Pancreas (tissue), 10 donors: ENCODE measurements around the gene TXNDC2. TPM values are rescaled to one million over a fixed set of nuclear protein-coding genes. Genes with fewer than 3 reads are reported as not detected.

Experiments used
- ATAC-seq, 4 donors: fragments of 200-7000 bp; cut with Tn5 transposase; one replicate each; pipeline versions ENCODE4 v1.8.0 to v1.9.1; 2020; ENCODE audit warnings: mild to moderate bottlenecking in 4 of 4, moderate library complexity in 4 of 4
- DNase-seq, 6 donors: peaks; one replicate each; pipeline ENCODE4 v3.0.0-alpha.2; 2020
- FAIRE-seq: peaks from 2 replicates; lab custom pipeline; 2012; peaks lifted over from hg19 to GRCh38; lab: Jason Lieb, UNC
- H3K27ac ChIP-seq, 4 donors: fragments of 200-600 bp; sonication (generic); 1 replicate in 3 of 4; 2 replicates in 1 of 4; pipeline versions ENCODE4 v1.5.0 to v1.8.0; 2020
- H3K27me3 ChIP-seq, 4 donors: fragments of 200-600 bp; one replicate each; pipeline ENCODE4 v1.8.0; 2021
- H3K36me3 ChIP-seq, 3 donors: fragments of 200-600 bp; sonication (generic) in 1 of 3; one replicate each; pipeline versions ENCODE4 v1.5.0 to v1.8.0; 2020 to 2021
- H3K4me1 ChIP-seq, 3 donors: fragments of 200-600 bp; one replicate each; pipeline ENCODE4 v1.8.0; 2021
- H3K4me3 ChIP-seq, 4 donors: fragments of 200-600 bp; sonication (generic) in 2 of 4; one replicate each; pipeline versions ENCODE4 v1.5.0 to v1.8.0; 2020 to 2021
- H3K9me3 ChIP-seq, 4 donors: fragments of 200-600 bp; one replicate each; pipeline ENCODE4 v1.8.0; 2021
- CTCF ChIP-seq, 4 donors: fragments of 200-600 bp; sonication (generic) in 3 of 4; IDR thresholded peaks; one replicate each; pipeline versions ENCODE4 v1.5.0 to v1.8.0; 2021; ENCODE audit warnings: antibody characterized with exemption in 4 of 4
- WGBS, 2 donors: extraction: QIAGEN DNeasy Blood & Tissue Kit; methylation state at CpG; one replicate each; pipeline ENCODE4 v1.1.7; 2013; 5-methylcytosine and 5-hydroxymethylcytosine counted together
- intact Hi-C, 3 donors: fragments of 100-400 bp; cut with DNase I; formaldehyde crosslinking; loops; one replicate each; pipeline versions ENCODE4 v1.11.1 to v1.14.2; 2022
- polyA plus RNA-seq, 2 donors: library from polyadenylated mRNA; stranded (reverse); fragments of 200-250 nt; gene quantifications; one replicate each; pipeline ENCODE4 v1.2.3, GENCODE V29; 2013
- total RNA-seq, 6 donors: library from RNA; stranded (reverse); fragmentation: NEBNext Ultra II Directional in 4 of 6; extraction: Animal tissue kit (Norgen Biotek cat#: 25700) in 4 of 6; gene quantifications; one replicate each; pipeline versions ENCODE4 v1.2.1 to v1.2.4, GENCODE V29; 2021 to 2023
- donor health status: healthy with polysubstance abuse.
- donor health status: DM: no; HTN: no; CAD: no; lungs with moderate emphysema.
- donor health status: DM: no; HTN: no; CAD: no.
- donor health status: control.
- donor health status: control.
- donor health status: Bipolar disorder and iron deficiency.
- donor health status: DM: yes; HTN: yes; CAD: no.
- donor health status: DM: no; HTN: no; CAD: no.
- donor health status: DM: no; HTN: no; CAD: no.
- donor health status: DM: yes; HTN: yes; CAD: no.

Gene TXNDC2
- total and polyA plus RNA-seq, 8 donors, result not detected

- no peak for DNase-seq
- H3K36me3 ChIP-seq, result no peaks in the 10 kb centered on the region
- TF ChIP-seq CTCF (IDR thresholded peaks at IDR 0.05), result no peak
- intact Hi-C loops, result no loop called here
- no peak for FAIRE-seq
- ATAC-seq, result no peak
- no peak overlapping the region for H3K27ac ChIP-seq
- peaks cover 6 to 24% (median 8%) of the 10 kb centered on the region in 3 donors for H3K4me1 ChIP-seq
- H3K9me3 ChIP-seq, result no peaks in the 10 kb centered on the region
- no peaks in the 10 kb centered on the region for H3K27me3 ChIP-seq
- no peak overlapping the region for H3K4me3 ChIP-seq
Observed at GRCh38 chr18:9872823-9873222, 12.9 kb upstream of the TXNDC2 start.

DNA sequence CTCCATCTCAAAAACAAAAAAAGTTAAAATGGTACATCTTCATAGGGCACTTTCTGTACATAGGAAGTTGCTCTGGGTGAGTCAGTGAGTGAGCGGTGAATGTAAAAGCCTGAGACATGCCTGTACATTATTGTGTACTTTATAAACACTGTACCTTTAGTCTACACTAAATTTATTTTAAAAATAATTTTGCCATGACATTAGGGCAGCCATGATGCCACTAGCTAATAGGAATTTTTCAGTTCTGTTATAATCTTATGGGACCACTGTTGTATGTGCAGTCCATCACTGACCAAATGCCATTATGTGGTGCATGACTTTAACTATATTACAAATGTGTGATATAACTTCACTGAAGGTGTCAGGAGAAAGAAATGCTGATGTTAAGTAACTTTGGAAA is 11.0 kb upstream of the TXNDC2 start:
- TF ChIP-seq CTCF (IDR thresholded peaks at IDR 0.05), result no peak
- DNase-seq (no peak), ATAC-seq (no peak), FAIRE-seq (no peak)
- Histone ChIP-seq H3K9me3 (no peaks in the 10 kb centered on the region), H3K4me3 (no peak overlapping the region), H3K36me3 (no peaks in the 10 kb centered on the region), H3K27ac (no peak overlapping the region), H3K4me1 (peaks cover 6 to 20% (median 8%) of the 10 kb centered on the region in 3 donors), H3K27me3 (no peaks in the 10 kb centered on the region)
- intact Hi-C loops, result no loop called here
- 97 to 98% methylated on average over 1 of the region's 1 CpG for WGBS, 2 donors

GRCh38 chr18:9876212-9876866 is 9.4 kb upstream of the TXNDC2 start:
- 55 to 75% methylated on average over 2 of the region's 2 CpGs for WGBS, 2 donors
- FAIRE-seq, result no peak
- Histone ChIP-seq H3K36me3 (no peaks in the 10 kb centered on the region), H3K27ac (peak overlapping the region in 2 of 4 donors; percentile 55 to 63), H3K9me3 (no peaks in the 10 kb centered on the region), H3K4me3 (peak overlapping the region in 1 of 4 donors; percentile 23), H3K4me1 (peaks cover 6 to 12% (median 8%) of the 10 kb centered on the region in 3 donors), H3K27me3 (no peaks in the 10 kb centered on the region)
- intact Hi-C loops, result no loop called here
- no peak for TF ChIP-seq CTCF (IDR thresholded peaks at IDR 0.05)
- ATAC-seq, result peak in 3 of 4 donors; percentile 25 to 44 (median 38)
- DNase-seq, result no peak

GRCh38 chr18:9876867-9877654 is 8.7 kb upstream of the TXNDC2 start:
- no peak for TF ChIP-seq CTCF (IDR thresholded peaks at IDR 0.05)
- intact Hi-C loops, result no loop called here
- ATAC-seq (peak; percentile 70 to 92 (median 87)), FAIRE-seq (no peak), DNase-seq (peak in 2 of 6 donors; percentile 28 to 55)
- Histone ChIP-seq H3K9me3 (no peaks in the 10 kb centered on the region), H3K4me3 (peak overlapping the region in 2 of 4 donors; percentile 2 to 23), H3K27me3 (no peaks in the 10 kb centered on the region), H3K4me1 (peaks cover 6 to 12% (median 8%) of the 10 kb centered on the region in 3 donors), H3K27ac (peak overlapping the region in 3 of 4 donors; percentile 5 to 63 (median 55)), H3K36me3 (no peaks in the 10 kb centered on the region)
- 21 to 23% methylated on average over 9 of the region's 9 CpGs for WGBS, 2 donors
